Activated naive CD8-positive, alpha-beta T cell treated with anti-CD3 and anti-CD28 coated beads, Interleukin-2, amount 10 ng/mL, durations not matched to agents 7 days and 5 days (primary cell): ENCODE results near the gene ZNF74. TPM values are rescaled to one million over a fixed set of nuclear protein-coding genes. Genes with fewer than 3 reads are reported as not detected.
"Not testable (repeated sequence)": the region's sequence is repeated elsewhere in the genome, so short reads cannot be mapped to it uniquely, and the experiment has no call there.

Experiments
- ATAC-seq: fragments of 150-1000 bp; cut with Tn5 transposase; one replicate; pipeline ENCODE4 v1.10.0; 2021; ENCODE audit warnings: low read depth, moderate library complexity
- POLR2A ChIA-PET: fragments of 350-600 bp; sonication (Branson Sonifier 250); formaldehyde crosslinking; loops from one replicate; lab custom pipeline; 2021; ENCODE audit warnings: antibody characterized with exemption; lab: Charles Lee
- DNase-seq: peaks from one replicate; pipeline ENCODE4 v3.0.0; 2021
- H3K27ac Mint-ChIP-seq: one replicate; pipeline ENCODE4 v1.8.0; 2022; ENCODE audit warnings: mild to moderate bottlenecking, mixed read lengths
- H3K27me3 Mint-ChIP-seq: one replicate; pipeline ENCODE4 v1.8.0; 2022; ENCODE audit warnings: mild to moderate bottlenecking, moderate library complexity, mixed read lengths
- H3K36me3 Mint-ChIP-seq: one replicate; pipeline ENCODE4 v1.8.0; 2021; ENCODE audit warnings: mild to moderate bottlenecking, mixed read lengths
- H3K4me1 Mint-ChIP-seq: one replicate; pipeline ENCODE4 v1.8.0; 2021; ENCODE audit warnings: mixed read lengths
- H3K4me3 Mint-ChIP-seq: one replicate; pipeline ENCODE4 v1.8.0; 2022; ENCODE audit warnings: mild to moderate bottlenecking, moderate library complexity, mixed read lengths
- H3K9me3 Mint-ChIP-seq: one replicate; pipeline ENCODE4 v1.8.0; 2021; ENCODE audit warnings: mixed read lengths
- total RNA-seq, 2 experiments: library from RNA; stranded (reverse); gene quantifications; one replicate each; pipeline ENCODE4 v1.2.3, GENCODE V29; 2021

ZNF74 gene
- total RNA-seq, 2 experiments from 2014 or later = 10.7 to 13.3 TPM

- H3K36me3 Mint-ChIP-seq, DNase-seq, POLR2A ChIA-PET, H3K4me3 Mint-ChIP-seq, H3K27me3 Mint-ChIP-seq, H3K9me3 Mint-ChIP-seq, H3K27ac Mint-ChIP-seq, ATAC-seq: not testable (repeated sequence)
- H3K4me1 Mint-ChIP-seq = peaks cover 13% of the 10 kb centered on the region
Observed at GRCh38 chr22:20364335-20365260, 29.4 kb upstream of the ZNF74 start.

- H3K4me3 Mint-ChIP-seq, POLR2A ChIA-PET, DNase-seq, H3K36me3 Mint-ChIP-seq, ATAC-seq, H3K9me3 Mint-ChIP-seq, H3K27ac Mint-ChIP-seq, H3K27me3 Mint-ChIP-seq: not testable (repeated sequence)
- peaks cover 15% of the 10 kb centered on the region for H3K4me1 Mint-ChIP-seq
Observed at GRCh38 chr22:20366841-20367240, 27.1 kb upstream of the ZNF74 start.

- H3K4me3 Mint-ChIP-seq, ATAC-seq, POLR2A ChIA-PET, H3K27ac Mint-ChIP-seq, DNase-seq, H3K4me1 Mint-ChIP-seq, H3K27me3 Mint-ChIP-seq, H3K36me3 Mint-ChIP-seq, H3K9me3 Mint-ChIP-seq: not testable (repeated sequence)
Observed at GRCh38 chr22:20368875-20369274, 25.1 kb upstream of the ZNF74 start.

- H3K36me3 Mint-ChIP-seq, POLR2A ChIA-PET, H3K27ac Mint-ChIP-seq, H3K4me3 Mint-ChIP-seq, ATAC-seq, DNase-seq, H3K4me1 Mint-ChIP-seq, H3K27me3 Mint-ChIP-seq, H3K9me3 Mint-ChIP-seq: not testable (repeated sequence)
Observed at GRCh38 chr22:20371687-20372086, 22.3 kb upstream of the ZNF74 start.

- H3K9me3 Mint-ChIP-seq, DNase-seq, H3K4me3 Mint-ChIP-seq, H3K4me1 Mint-ChIP-seq, H3K27ac Mint-ChIP-seq, POLR2A ChIA-PET, H3K36me3 Mint-ChIP-seq, ATAC-seq, H3K27me3 Mint-ChIP-seq: not testable (repeated sequence)
Observed at GRCh38 chr22:20372406-20372854, 21.5 kb upstream of the ZNF74 start.

GRCh38 chr22:20373195-20373706 is 20.7 kb upstream of the ZNF74 start:
- H3K4me1 Mint-ChIP-seq, DNase-seq, H3K27ac Mint-ChIP-seq, H3K27me3 Mint-ChIP-seq, H3K36me3 Mint-ChIP-seq, POLR2A ChIA-PET, H3K9me3 Mint-ChIP-seq, ATAC-seq, H3K4me3 Mint-ChIP-seq: not testable (repeated sequence)

- ATAC-seq, H3K36me3 Mint-ChIP-seq, H3K27ac Mint-ChIP-seq, POLR2A ChIA-PET, H3K4me1 Mint-ChIP-seq, DNase-seq, H3K27me3 Mint-ChIP-seq, H3K4me3 Mint-ChIP-seq, H3K9me3 Mint-ChIP-seq: not testable (repeated sequence)
Observed at GRCh38 chr22:20374130-20374529, 19.8 kb upstream of the ZNF74 start.

GRCh38 chr22:20376281-20376680 is 17.7 kb upstream of the ZNF74 start:
- H3K4me1 Mint-ChIP-seq, H3K36me3 Mint-ChIP-seq, H3K27me3 Mint-ChIP-seq, ATAC-seq, H3K9me3 Mint-ChIP-seq, POLR2A ChIA-PET, DNase-seq, H3K4me3 Mint-ChIP-seq, H3K27ac Mint-ChIP-seq: not testable (repeated sequence)

GRCh38 chr22:20376983-20377382 is 17.0 kb upstream of the ZNF74 start:
- H3K27me3 Mint-ChIP-seq, H3K36me3 Mint-ChIP-seq, H3K27ac Mint-ChIP-seq, H3K4me1 Mint-ChIP-seq, POLR2A ChIA-PET, DNase-seq, ATAC-seq, H3K9me3 Mint-ChIP-seq, H3K4me3 Mint-ChIP-seq: not testable (repeated sequence)

- Mint-ChIP-seq H3K27me3 (peaks cover 6% of the 10 kb centered on the region), H3K27ac (no peak overlapping the region), H3K36me3 (no peaks in the 10 kb centered on the region), H3K4me1 (no peaks in the 10 kb centered on the region), H3K4me3 (no peak overlapping the region), H3K9me3 (peaks cover 2% of the 10 kb centered on the region)
- ATAC-seq (no peak), DNase-seq (no peak)
- POLR2A ChIA-PET = interaction anchor here (0.6 kb wide), 1 partner anchor 248 kb away, joined by 3 read pairs; no protein-coding TSS in a partner anchor
Observed at GRCh38 chr22:20378110-20378509, 15.8 kb upstream of the ZNF74 start.

- H3K4me1 Mint-ChIP-seq, H3K27me3 Mint-ChIP-seq, H3K36me3 Mint-ChIP-seq, DNase-seq, H3K9me3 Mint-ChIP-seq, H3K4me3 Mint-ChIP-seq, H3K27ac Mint-ChIP-seq, POLR2A ChIA-PET, ATAC-seq: not testable (repeated sequence)
Observed at GRCh38 chr22:20378684-20379083, 15.3 kb upstream of the ZNF74 start.

GRCh38 chr22:20380486-20380885 is 13.5 kb upstream of the ZNF74 start:
- H3K36me3 Mint-ChIP-seq = no peaks in the 10 kb centered on the region
- POLR2A ChIA-PET = interaction anchor here (1.1 kb wide), 1 partner anchor 13 kb away, joined by 3 read pairs; the partner anchor contains the start of gene ZNF74

GRCh38 chr22:20383538-20383937 is 10.4 kb upstream of the ZNF74 start:
- Mint-ChIP-seq H3K27ac (no peak overlapping the region), H3K9me3 (no peaks in the 10 kb centered on the region), H3K36me3 (no peaks in the 10 kb centered on the region), H3K27me3 (peaks cover 31% of the 10 kb centered on the region), H3K4me1 (no peaks in the 10 kb centered on the region), H3K4me3 (no peak overlapping the region)
- ATAC-seq (no peak), DNase-seq (no peak)
- POLR2A ChIA-PET = no interaction called here

More at GRCh38 chr22:20380486-20380885, 13.5 kb upstream of the ZNF74 start:
- Mint-ChIP-seq H3K4me1 (no peaks in the 10 kb centered on the region), H3K4me3 (no peak overlapping the region), H3K27ac (no peak overlapping the region), H3K9me3 (no peaks in the 10 kb centered on the region), H3K27me3 (peaks cover 15% of the 10 kb centered on the region)
- DNase-seq = no peak
- ATAC-seq = no peak

GRCh38 chr22:20384171-20384570 is 9.8 kb upstream of the ZNF74 start:
- Mint-ChIP-seq H3K4me3 (no peak overlapping the region), H3K27me3 (peaks cover 33% of the 10 kb centered on the region), H3K4me1 (no peaks in the 10 kb centered on the region), H3K9me3 (no peaks in the 10 kb centered on the region), H3K27ac (no peak overlapping the region), H3K36me3 (no peaks in the 10 kb centered on the region)
- POLR2A ChIA-PET = no interaction called here
- DNase-seq (no peak), ATAC-seq (no peak)
